ENCODE measurements around the gene MYCBP. TPM values are rescaled to one million over a fixed set of nuclear protein-coding genes. Genes with fewer than 3 reads are reported as not detected.

The MYCBP gene
- total and polyA plus RNA-seq, 2 of the 8 experiments (the other 6 are each of a cell fraction or from before 2014, with no cell fraction given) = 22.4 to 38.2 TPM

- TF ChIP-seq CHD7 (IDR thresholded peaks at IDR 0.05; ENCODE audit: insufficient replicate concordance, low read length) = no peak
- TF ChIP-seq GTF2F1 (IDR thresholded peaks at IDR 0.05; ENCODE audit: borderline replicate concordance, low read depth, low read length) = no peak
- TF ChIP-seq YY1 (IDR thresholded peaks at IDR 0.05; ENCODE audit: low read depth, low read length) = no peak
- no peak for TF ChIP-seq RAD21 (IDR thresholded peaks at IDR 0.05 in 1 of 2, conservative IDR thresholded peaks at IDR 0.05 in 1 of 2; ENCODE audit: low read depth in 2 of 2, low read length in 2 of 2)
- TF ChIP-seq TAF1 (IDR thresholded peaks at IDR 0.05; ENCODE audit: low read depth, low read length) = no peak
- TF ChIP-seq RBBP5 (IDR thresholded peaks at IDR 0.05; ENCODE audit: borderline replicate concordance, low read depth, low read length) = no peak
Measured at GRCh38 chr1:38918568-38918967, 45.4 kb upstream of the MYCBP start (continued).
